NCI-H1092 treated with DMSO at 0.1 percent for 48 hours (cell line): ENCODE measurements around the gene IQSEC1.

Experiments
- DNase-seq: peaks from one replicate; lab custom pipeline; 2025; lab: John Stamatoyannopoulos, UW

IQSEC1 gene

DNA sequence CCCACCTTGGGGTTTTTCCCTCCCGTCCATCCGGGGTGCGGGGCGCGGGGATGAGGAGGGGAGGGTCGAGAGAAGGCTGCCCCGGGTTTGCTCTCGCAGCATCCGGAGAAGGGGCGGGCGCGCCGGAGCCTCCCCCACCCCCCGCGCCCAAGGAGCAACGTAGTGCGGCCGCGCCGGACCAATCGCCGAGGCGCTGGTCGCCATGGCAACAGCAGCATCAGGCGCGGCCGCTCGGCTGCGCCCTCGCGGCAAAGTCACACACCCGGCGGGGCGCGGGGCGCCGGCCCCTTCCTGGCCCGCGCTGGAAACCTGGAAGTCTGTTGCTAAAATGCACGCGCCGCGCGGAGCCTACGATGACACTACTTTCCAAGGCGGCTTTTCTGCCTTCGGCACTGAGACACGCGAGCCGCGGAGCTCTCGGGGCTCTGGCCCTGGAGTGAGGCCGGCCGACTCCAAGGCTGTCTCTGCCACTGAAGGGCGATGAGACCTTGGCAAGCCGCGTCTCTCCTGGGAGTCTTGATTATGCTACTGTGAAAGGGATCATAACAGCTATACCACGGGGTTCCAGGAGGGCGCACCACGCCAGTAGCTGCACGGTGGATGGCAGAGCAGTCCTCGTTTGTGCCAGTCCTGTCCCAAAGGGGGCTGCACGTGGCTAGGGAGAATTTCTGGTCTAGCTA is at the start of gene IQSEC1:
TSS of gene IQSEC1 (minus strand) at position 104 of the 680 bp plus-strand sequence. CDS start 415 bp downstream, outside the sequence.
- peak; percentile 80 for DNase-seq

DNA sequence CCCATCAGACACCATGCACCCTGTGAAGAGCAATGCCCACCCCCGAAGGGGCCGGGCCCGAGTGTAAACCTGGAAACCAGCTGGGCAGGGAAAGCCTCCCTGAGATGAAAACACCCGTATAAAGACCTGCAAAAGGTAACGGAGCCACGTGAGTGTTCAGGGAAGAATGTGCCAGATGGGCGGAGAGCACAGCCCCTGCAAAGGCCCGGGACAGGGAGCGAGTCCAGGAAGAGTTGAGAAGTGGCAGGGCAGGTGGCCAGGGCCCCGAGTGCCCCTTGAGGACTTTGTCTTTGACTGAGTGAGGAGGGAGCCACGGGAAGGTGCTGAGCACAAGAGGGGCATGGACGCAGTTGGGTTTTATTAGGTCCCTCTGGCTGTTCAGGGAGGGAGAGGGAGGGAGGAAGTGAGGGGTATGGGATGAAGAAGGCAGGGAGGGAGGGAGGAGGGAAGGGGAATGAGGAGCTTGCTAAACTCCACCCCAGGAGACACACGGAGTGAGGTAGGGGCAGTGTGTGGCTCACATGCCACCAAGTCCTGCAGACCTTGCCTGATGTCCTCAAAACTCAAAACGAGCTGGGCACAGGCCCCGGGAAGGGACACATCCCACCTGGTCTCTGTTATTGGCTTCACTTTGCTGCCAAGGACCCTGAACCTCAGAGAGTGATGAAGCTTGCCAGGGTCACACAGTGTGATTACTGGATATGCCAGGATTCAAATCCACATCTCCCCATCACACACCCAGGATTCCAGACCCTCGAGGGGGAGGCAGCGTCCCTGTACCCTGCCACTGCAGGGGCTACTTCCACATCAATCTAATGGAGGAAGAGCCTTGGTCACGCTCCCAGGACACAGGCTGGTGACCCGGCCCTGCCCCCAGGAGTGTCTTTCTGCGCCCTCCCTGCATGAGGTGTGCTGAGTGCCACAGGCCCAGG is 49.1 kb upstream of the IQSEC1 start:
- no peak for DNase-seq

DNA sequence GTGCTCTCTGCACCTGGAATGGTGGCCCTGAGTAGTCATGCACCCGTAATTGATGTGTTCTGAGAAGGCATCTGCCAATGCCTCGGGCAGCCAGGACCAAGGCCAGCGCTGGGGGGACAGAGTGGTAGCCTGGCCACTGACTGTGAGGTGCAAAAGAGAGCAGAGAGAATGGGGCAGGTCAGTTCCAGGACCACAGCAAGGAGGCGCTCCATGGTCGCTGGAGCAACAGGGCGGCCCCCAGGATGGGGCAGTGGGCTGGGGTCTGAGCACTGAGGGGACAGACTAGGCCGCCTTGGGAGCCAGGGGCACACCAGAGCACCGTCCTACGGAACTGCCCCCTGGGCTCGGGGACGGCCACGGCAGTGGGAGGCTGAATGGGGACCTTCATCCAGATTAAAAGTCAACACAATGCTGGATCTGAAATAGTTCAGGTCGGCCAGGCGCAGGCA is 48.3 kb upstream of the IQSEC1 start:
- no peak for DNase-seq

DNA sequence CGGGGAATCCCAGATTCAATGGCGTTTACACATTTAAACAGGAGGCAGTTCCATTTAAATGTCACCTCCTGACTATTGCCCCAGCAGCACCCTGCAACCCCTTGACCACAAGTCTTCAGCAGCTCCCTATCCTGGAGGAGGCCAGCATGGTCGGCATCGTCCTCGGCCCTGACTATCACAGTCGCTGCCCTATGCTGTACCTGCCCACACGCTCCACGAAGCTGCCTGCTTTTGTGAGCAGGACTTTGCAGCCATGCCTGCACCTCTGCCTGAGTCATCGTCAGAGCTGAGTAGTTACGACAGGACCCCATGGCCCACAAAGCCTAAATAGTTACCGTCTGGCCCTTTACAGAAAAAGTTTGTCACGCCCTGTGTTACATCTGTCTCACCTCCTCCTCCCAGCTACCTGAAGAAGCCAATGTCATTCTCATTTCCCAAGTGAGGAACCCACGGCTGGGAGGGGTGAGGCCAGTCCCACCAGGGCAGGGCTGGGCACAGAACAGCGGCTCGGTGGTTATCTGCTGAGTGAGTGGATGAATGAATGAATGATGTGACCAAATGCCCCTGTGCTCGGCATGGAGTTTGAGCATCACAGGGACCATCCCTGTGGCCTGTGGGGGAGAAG is 47.8 kb upstream of the IQSEC1 start:
- no peak for DNase-seq

DNA sequence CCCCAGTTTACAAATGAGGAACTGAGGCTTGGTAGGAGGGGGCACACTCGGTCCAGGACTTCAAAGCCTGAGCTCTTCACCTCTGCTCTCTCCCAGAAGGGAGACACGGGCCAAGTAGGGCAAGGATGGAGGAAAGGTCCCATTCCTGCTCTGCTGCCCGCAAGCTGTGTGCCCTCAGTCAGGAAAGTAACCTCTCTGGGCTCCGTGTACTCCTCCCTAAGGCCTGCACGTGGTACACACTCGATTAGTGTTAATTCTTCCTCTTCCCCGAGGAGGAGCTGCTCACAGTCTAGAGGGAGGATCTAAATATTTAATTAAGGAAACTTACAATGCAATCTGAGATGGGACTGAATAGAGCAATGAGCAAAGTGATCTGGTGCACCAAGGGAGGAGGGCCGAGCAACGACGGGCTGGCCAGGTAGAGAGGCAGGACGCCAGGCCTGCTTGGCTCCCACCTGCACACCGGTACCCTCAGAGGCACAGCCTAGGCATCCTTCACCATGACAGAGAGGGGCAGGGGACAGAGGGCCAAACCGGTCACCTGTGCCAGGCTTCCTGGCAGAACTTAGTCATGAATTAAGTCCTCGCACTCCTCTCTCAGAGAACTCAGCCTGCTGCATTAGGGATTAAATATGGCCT is 47.2 kb upstream of the IQSEC1 start:
- DNase-seq: no peak

DNA sequence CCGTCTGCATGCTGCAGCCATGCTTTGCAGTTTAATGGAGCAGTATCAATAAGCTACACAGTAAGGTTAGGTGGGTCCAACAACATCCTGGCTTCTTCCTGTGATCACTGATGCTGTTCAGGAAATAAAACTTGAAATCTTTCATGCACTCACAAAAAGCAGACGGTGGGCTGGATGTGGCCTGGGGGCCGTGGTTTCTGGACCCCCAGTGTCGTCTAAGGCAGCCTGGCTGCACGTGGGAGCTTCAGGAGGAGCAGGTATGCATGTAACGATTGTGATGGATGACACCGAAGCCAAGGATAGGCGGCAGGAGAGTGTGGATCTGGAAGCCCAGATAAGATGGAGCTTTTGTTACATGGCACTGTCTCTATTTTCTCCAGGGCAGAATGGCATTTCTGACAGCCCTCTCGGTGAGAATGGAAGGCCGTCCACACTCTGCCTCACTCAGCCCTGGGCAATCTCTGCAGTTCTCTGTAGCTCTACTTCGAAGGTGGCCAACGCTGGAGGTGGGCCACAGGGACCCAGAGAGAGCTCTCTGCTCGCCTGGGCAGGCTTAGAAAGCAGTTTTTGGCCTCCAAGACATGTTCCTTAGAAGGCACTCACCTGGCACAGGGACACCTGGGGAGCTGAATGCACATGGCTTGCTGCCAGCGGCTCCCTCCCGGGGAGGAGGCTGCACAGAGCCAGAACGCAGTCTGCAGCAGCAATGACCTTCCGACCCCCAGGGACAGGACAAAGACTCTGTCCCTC is 46.4 kb upstream of the IQSEC1 start:
- no peak for DNase-seq

DNA sequence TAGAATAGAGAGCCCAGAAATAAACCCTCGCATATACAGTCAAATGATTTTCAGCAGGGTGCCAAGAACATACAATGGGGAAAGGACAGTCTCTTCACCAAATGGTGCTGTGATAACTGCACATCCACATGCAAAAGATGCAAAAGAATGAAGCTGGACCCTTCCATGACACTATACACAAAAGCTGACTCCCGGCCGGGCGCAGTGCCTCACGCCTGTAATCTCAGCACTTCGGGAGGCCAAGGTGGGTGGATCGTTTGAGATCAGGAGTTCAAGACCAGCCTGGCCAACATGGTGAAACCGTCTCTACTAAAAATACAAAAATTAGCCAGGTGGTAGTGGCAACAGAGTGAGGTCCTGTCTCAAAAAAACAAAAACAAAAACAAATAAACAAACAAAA is 43.2 kb upstream of the IQSEC1 start:
- DNase-seq: no peak

DNA sequence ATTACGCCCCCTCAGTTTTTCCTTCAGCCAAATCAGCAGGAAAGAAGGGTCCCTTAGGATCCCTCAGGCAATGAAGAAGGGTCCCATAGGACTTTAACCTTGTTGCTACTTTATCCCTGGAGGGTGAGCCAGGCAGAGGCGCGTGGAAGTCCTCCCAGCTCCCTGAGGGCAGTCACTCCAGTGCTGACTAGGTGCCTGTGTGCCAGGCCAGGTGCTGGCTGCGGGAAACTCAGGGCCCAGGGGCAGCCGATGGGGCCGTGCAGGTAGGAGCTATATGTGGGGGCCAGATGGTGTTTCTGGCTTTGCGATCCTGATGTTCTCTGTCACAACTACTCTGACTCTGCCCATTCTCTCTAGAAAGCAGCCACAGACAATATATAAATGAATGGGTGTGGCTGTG is 42.8 kb upstream of the IQSEC1 start:
- no peak for DNase-seq

DNA sequence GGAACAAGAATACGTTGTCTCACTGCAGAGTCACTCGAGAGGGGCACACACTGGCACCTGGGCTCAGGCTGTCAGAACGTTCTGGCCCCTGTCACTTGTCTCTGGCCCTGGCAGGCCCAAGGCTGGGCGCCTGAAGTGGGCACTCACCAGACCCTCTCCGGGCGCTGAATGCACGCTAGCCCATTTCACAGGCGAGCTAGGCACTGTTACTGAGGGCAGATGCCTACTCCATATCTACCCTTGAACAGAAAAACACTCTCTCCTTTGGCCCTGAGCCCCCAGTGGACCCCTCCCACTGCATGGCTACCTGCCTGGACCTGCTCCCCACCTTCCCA is 42.3 kb upstream of the IQSEC1 start:
- no peak for DNase-seq

DNA sequence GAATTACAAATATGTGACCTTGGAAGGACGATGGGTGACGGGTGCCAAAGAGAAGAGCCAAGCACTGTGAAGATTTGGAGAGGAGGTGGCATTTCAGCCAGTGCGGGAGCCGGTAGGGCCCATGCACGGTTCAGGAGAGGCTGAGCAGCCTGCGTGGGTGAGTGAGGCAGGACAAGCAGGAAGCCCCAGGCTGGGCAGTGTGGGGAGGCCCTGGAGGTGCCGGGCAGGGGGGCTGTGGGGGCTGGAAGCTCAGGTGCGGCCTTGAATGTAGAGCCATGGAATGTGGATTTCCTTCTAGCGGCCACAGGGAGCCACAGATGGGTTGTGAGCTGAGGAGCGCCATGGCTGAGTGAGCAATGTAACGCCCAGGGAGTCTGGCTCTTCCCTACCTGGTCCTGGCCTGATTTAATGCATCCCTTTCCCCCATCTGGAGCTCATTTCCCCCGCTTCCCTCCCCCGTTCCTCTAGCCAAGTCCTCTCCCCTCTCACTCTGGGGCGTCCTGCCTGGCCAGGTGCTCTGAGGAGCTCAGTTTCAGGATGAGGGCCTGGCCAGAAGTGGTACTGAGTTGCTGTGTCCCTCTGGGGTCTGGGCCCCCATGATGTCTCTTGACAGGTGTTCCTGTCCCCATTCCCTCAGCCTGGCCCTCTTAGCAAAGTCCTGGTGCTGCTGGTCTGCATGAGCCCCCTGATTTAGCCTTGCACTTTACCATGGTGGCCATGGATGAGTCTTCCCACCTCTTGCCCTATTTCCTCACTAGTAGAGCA is 41.8 kb upstream of the IQSEC1 start:
- no peak for DNase-seq

DNA sequence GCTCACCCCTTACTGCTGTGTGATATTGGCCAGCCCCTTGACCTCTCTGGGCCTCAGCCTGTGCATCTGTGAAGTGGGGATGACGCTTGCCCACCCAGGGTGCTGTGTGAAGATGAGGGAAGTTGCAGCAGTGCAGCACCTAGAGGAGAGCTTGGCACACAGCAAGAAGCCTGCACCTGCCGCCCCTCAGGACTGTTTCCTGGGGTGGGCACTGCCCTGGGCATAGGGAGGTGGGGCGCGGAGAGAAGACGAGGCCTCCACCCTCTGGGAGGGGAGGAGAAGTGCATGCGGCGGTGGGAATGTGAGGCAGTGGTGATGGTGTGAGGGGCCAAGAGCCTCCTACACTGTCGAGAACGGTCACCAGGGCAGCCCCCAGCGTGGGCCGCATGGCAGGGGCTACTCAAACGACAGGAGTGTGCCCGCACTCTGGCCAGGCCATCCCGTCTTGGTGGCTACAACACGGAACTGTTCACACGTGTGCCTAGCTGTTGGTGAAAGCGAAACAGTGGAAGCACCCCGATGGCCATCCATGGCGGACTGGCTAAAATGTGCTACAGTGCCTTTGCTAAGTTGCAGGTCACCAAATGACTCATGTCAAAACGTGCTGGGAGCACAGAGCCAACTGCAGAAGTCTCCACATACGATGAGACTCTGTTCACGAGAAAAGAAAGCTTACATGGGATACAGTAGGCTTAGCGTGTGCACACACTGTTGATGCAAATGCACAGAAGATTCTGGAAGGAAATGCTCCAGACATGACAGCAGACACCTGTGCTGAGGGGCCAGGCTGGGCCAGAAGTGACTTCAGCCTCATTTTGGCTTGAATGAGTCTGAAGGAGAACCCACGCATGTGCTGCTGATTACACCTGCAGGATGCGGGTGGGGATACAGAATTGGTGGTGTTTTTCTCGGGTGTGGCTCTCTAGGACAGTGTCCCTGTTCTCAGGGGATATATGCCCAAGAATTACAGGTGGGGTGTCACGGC is 40.4 kb upstream of the IQSEC1 start:
- DNase-seq: no peak

DNA sequence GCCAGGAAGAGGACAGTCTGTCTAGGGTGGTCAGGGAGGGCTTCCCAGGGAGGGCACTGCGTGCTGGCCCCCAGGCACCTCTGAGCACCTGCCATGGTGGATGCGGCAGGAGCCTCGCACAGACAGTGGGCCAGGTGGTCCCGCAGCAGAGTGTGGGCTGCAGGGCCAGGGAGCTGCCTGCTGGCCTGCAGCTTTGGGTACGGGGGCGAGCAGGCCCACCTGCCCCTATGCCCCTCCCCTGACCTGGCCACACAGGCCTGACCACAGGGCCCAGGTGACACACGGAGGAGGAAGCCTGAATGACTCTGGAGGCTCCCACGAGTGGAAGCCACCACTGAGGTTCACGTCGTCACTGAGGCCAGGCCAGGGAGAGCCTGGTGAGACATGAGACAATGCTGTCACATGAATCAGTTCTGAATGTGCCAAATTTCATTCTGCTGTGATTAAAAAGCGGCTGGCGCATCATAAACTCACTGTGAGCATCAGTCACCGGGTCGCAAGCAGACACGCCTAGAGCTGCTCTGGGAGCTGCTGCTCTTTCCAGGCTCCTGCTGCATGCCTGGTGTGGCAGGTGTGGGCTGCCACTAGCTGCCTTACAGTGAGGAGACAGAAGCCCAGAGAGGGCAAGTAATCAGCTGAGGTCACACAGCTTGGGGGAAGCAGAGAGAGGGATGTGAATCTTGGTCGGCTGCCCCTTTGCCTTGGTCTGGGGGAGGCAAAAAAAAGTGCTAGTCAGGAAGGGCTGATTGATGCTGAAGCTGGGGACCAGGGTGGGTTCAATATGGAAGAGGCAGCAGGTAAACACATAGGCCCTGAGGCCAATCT is 39.5 kb upstream of the IQSEC1 start:
- DNase-seq: no peak

DNA sequence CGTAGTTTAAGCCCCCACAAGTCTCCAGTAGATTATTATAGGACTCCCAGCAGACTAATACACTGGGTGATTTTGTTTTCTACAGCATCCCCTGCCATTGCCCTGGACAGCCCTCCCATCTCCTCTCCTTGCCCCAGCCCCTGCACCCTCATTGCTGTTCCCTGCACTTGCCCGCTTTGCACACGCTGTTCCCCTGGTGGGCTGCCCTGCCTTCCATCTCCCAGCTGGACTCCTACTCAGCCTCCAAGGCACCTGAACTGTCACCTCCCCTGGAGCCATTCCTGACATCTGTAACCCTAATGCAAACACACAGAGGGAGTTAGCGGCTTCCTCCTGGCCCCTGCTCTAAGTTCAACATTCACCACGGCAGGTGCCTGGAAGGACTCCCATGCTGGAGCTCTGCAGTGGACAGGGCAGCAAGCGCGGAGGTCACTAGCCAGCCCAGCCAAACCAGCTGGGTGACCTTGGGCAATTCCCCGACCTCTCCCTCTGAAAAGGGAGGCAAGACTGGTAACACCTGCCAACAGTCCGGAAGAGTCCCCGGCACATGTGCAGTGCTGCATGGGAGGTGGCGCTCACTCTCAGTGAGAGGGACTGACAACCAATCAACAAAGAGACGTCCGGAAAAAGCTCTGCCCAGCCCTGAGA is 38.8 kb upstream of the IQSEC1 start:
- no peak for DNase-seq

DNA sequence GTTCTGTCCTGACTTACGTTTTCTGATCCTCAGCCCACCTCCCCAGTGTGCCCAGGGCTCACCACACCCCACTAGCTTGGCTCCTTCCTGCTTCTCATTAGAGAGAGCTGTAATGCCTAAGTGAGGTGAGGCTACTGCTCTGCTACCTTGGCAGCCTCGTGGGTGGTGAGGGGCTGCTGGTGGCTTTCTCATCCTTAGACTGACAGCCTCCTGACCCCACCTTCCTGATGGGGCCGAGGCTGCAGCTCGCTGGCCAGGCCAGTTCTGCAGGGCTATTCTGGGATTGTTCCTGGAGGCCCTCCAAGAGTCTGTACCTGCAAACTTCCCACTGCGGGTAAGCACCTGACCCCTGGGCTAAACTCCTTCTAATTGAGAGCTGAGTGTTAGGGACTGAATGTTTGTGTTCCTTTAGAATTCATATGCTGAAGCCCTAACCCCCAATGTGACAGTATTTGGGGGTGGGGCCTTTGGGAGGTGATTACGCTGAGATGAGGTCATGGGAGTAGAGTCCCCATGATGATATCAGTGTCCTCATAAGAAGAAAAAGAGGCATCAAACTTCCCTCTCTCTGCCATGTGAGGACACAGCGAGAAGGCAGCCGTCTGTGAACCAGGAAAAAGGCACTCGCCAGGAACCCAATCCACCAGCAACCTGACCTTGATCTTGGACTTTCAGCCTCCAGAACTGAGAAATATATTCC is 38.1 kb upstream of the IQSEC1 start:
- DNase-seq: no peak

DNA sequence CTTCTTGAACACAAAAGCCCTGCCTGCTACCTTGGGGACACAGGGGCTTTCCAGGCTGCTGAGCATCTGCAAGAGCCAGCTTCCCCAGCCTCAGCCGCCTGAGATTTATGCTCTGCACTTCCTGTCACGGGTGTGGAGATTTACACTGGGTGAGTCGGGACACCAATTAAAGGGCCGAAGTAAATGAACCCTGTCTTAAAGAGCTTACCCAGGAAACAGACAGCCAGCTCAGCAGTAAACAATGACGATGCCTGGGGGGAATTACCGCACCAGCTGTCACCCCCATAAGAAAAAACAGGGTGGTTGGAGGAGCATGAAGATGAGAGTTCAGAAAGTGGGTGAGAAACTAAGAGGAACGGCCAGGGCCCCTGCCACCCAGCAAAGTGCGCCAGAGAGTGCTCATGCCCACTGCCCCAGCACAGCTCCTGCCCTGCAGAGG is 37.5 kb upstream of the IQSEC1 start:
- DNase-seq: no peak

DNA sequence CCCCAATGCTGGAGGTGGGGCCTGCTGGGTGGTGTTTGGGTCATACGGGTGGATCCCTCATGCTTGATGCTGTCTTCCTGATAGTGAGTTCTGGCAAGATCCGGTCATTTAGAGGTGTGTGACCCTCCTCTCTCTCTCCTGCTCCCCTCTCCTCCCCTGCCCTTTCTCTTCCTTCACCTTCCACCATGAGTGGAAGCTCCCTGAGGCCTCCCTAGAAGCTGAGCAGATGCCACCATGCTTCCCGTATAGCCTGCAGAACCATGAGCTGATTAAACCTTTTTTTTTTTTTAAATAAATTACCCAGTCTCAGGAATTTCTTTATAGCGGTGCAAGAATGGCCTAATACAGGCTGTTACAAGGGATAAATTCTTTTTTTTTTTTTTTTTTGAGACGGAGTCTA is 36.3 kb upstream of the IQSEC1 start:
- no peak for DNase-seq

DNA sequence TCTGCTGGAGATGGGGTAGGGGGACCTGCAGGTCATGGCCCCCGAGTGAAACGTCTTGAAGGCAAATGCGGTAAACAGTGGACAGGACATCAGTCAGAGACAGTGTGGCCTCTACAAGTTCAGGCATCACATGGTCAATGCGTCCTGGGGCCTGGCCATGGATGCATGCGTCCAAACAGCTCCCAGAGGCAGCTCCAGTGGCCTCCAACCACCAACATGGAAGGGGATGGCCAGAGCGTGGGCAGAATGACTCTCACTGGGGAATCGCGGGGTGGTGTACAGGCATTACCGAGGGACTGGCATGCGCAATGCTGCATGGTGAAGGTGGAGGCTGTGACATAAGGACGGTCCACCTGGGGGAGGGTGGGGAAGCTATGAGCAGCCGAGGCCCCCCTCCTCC is 35.6 kb upstream of the IQSEC1 start:
- DNase-seq: no peak

DNA sequence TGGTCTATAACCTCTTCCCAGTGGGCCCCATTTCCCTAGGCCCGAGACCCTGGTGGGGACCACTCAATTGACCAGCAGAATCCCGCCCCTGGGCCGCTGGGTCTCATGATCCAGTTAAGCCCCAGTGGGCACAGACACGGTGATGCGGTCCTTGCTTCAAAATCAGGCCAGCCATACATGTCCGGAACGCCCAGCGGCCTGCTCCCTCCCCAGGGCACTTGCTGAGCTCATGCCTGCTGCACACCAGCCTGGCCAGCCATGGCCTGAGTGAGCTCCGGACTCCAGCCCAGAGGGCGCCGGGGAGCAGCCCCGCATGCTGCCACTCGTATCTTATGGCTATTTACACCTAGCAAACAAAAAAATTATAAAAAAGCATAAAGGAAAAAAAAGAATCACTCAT is 34.4 kb upstream of the IQSEC1 start:
- DNase-seq: no peak
